Gastroesophageal sphincter (tissue), 4 donors: ENCODE results near the gene PACRG. TPM values are rescaled to one million over a fixed set of nuclear protein-coding genes. Genes with fewer than 3 reads are reported as not detected.

ENCODE experiments used
- ATAC-seq: fragments of 150-250 bp; one replicate; pipeline ENCODE4 v1.9.1; 2016; ENCODE audit warnings: mild to moderate bottlenecking, moderate library complexity
- H3K27ac ChIP-seq, 4 donors: fragments of 200-600 bp; sonication (generic) in 3 of 4; 1 replicate in 3 of 4; 2 replicates in 1 of 4; pipeline ENCODE4 v1.5.1; 2016 to 2019
- H3K27me3 ChIP-seq: fragments of 200-600 bp; sonication (generic); one replicate; pipeline ENCODE4 v1.5.1; 2019
- H3K36me3 ChIP-seq, 2 donors: fragments of 200-600 bp; sonication (generic); one replicate each; pipeline ENCODE4 v1.5.1; 2019; ENCODE audit warnings: control low read depth in 1 of 2
- H3K4me1 ChIP-seq, 3 donors: fragments of 200-600 bp; sonication (generic); 1 replicate in 2 of 3; 2 replicates in 1 of 3; pipeline ENCODE4 v1.5.1; 2016 to 2019; ENCODE audit warnings: control low read depth in 2 of 3
- H3K4me3 ChIP-seq, 2 donors: fragments of 200-600 bp; sonication (generic); one replicate each; pipeline ENCODE4 v1.5.1; 2019; ENCODE audit warnings: mild to moderate bottlenecking in 1 of 2, moderate library complexity in 1 of 2
- H3K9me3 ChIP-seq, 3 donors: fragments of 200-600 bp; sonication (generic); one replicate each; pipeline ENCODE4 v1.5.1; 2017 to 2019; ENCODE audit warnings: control low read depth in 2 of 3
- EP300 ChIP-seq: sonication (generic); formaldehyde crosslinking; IDR thresholded peaks from one replicate; pipeline ENCODE4 v1.6.1; 2017; ENCODE audit warnings: antibody characterized with exemption, mild to moderate bottlenecking
- POLR2A ChIP-seq, 2 donors: fragments of 450-650 bp; IDR thresholded peaks; one replicate each; pipeline ENCODE4 v1.6.1; 2017; ENCODE audit warnings: antibody characterized with exemption in 2 of 2, mild to moderate bottlenecking in 2 of 2, moderate library complexity in 1 of 2
- POLR2AphosphoS5 ChIP-seq: sonication (generic); formaldehyde crosslinking; IDR thresholded peaks from one replicate; pipeline ENCODE4 v1.6.1; 2017; ENCODE audit warnings: antibody characterized with exemption
- WGBS, 2 donors: methylation state at CpG; one replicate each; pipeline ENCODE4 v1.1.5; 2018; ENCODE audit warnings: low coverage in 1 of 2; 5-methylcytosine and 5-hydroxymethylcytosine counted together
- total RNA-seq, 4 donors: library from RNA; depleted of rRNA; stranded (reverse); fragments of >200 nt; gene quantifications; one replicate each; pipeline ENCODE4 v1.1.0, GENCODE V29; 2016
- TF ChIP-seq, protein P1 (sequence below), 4 experiments: fragments of 200-600 bp in 2 of 4; fragments of 450-650 bp in 2 of 4; sonication (generic) in 1 of 4; IDR thresholded peaks; one replicate each; pipeline ENCODE4 v1.5.1; 2017 to 2019; ENCODE audit warnings: antibody characterized with exemption in 4 of 4, mild to moderate bottlenecking in 2 of 4, moderate library complexity in 2 of 4

Gene PACRG
- total RNA-seq, 4 donors from 2014 or later = 1.0 to 7.0 TPM; not detected in 2

DNA sequence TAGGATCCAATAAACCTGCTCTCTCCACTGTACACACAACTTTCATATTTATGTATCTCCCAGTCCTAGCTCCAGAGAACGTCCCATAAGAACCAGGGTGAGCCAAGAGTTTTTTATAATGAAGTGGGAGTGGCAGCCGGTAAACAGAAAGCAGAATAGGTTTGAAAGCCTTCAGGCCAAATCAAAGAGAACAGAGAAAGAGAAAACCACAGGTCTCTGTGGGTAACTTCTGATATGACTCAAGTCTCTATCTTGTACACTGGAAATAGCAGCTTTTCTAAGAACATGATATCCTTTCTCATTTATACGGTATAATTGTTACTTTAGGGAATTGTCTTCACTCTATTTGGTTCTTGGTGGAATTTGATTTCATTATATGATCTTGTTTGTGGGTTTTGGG, 273.6 kb downstream of the PACRG start:
- no peaks in the 10 kb centered on the region for H3K9me3 ChIP-seq
- ATAC-seq = no peak
- H3K4me1 ChIP-seq = no peaks in the 10 kb centered on the region
- H3K27me3 ChIP-seq = no peaks in the 10 kb centered on the region
- no peaks in the 10 kb centered on the region for H3K36me3 ChIP-seq
- no peak overlapping the region for H3K4me3 ChIP-seq
- TF ChIP-seq, protein P1, sequence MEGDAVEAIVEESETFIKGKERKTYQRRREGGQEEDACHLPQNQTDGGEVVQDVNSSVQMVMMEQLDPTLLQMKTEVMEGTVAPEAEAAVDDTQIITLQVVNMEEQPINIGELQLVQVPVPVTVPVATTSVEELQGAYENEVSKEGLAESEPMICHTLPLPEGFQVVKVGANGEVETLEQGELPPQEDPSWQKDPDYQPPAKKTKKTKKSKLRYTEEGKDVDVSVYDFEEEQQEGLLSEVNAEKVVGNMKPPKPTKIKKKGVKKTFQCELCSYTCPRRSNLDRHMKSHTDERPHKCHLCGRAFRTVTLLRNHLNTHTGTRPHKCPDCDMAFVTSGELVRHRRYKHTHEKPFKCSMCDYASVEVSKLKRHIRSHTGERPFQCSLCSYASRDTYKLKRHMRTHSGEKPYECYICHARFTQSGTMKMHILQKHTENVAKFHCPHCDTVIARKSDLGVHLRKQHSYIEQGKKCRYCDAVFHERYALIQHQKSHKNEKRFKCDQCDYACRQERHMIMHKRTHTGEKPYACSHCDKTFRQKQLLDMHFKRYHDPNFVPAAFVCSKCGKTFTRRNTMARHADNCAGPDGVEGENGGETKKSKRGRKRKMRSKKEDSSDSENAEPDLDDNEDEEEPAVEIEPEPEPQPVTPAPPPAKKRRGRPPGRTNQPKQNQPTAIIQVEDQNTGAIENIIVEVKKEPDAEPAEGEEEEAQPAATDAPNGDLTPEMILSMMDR (IDR thresholded peaks at IDR 0.05) = no peak
- no peak for TF ChIP-seq EP300
- no peak for TF ChIP-seq POLR2A (IDR thresholded peaks at IDR 0.05)
- 72 to 74% methylated on average over 3 of the region's 3 CpGs for WGBS, 2 donors
- H3K27ac ChIP-seq = no peak overlapping the region

DNA sequence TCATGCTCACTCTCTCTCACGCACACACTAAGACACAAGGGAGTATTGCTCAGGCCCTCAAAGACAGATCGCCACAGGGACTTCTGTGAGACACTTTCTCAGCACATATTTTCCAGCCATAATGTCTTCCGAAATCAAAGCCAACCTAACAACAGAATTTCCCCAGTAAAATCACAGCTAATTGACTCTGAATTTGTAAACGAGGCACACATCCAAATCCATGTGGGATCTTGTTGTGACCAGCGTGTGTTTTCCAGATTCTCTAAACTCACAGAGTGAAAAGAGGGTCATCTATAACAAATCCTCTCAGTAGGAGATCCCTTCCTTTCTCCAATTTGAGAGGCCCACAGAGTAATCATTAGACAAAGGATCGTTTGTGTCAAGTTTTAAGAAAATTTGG, 280.4 kb downstream of the PACRG start:
- ATAC-seq = no peak
- H3K9me3 ChIP-seq = no peaks in the 10 kb centered on the region
- no peak overlapping the region for H3K4me3 ChIP-seq
- TF ChIP-seq, protein P1 (IDR thresholded peaks at IDR 0.05) = no peak
- TF ChIP-seq POLR2A (IDR thresholded peaks at IDR 0.05) (no peak), POLR2AphosphoS5 (no peak), EP300 (no peak)
- WGBS, 2 donors = 63 to 68% methylated on average over 5 of the region's 6 CpGs
- no peaks in the 10 kb centered on the region for H3K36me3 ChIP-seq
- H3K4me1 ChIP-seq = no peaks in the 10 kb centered on the region
- H3K27ac ChIP-seq = no peak overlapping the region
- no peaks in the 10 kb centered on the region for H3K27me3 ChIP-seq

DNA sequence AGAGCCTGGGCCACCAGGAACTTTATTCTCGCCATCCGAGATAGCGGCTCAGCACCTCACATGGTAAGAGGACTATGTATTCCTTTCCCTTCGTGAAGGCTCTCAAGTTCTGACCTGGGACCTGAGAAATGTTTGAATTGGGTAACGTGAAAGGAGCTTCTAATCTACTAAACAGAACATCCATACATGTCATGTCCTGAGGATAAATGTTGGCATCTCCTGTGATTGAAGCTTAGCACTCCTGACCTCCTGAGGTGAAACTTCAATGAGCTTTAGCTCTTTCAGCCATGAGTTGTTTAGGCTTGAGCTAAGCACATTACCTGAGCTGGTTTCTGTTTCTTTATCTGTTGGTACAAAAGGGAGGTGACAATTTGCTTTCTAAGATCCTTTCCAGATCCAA, 280.9 kb downstream of the PACRG start:
- no peak for ATAC-seq
- Histone ChIP-seq H3K27me3 (no peaks in the 10 kb centered on the region), H3K4me3 (no peak overlapping the region), H3K27ac (no peak overlapping the region), H3K4me1 (no peaks in the 10 kb centered on the region), H3K9me3 (no peaks in the 10 kb centered on the region), H3K36me3 (no peaks in the 10 kb centered on the region)
- WGBS, 2 donors = 69 to 100% methylated on average over 3 to 5 of the region's 5 CpGs
- TF ChIP-seq EP300 = no peak
- no peak for TF ChIP-seq POLR2A (IDR thresholded peaks at IDR 0.05)
- TF ChIP-seq, protein P1 (IDR thresholded peaks at IDR 0.05) = no peak
- no peak for TF ChIP-seq POLR2AphosphoS5

DNA sequence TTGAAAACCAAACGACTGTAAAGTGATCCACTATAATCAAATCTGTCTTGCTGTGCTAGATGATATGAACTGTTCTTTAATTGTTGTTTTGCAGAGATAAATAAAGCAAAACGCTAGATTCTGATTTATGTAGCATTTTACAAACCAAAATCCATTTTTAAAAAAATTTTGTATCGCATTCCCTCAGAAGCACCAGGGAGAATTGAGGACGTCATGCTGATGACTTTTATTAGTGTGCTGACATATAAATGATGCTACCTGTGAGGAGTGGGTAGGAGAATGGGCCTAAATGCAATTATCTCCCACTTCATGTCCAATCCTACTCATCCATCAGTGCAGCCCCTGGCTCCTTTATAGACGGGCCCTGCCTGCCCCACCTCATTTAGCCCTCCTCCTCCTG, 282.4 kb downstream of the PACRG start:
- Histone ChIP-seq H3K4me1 (no peaks in the 10 kb centered on the region), H3K27me3 (no peaks in the 10 kb centered on the region), H3K4me3 (no peak overlapping the region), H3K27ac (no peak overlapping the region), H3K36me3 (no peaks in the 10 kb centered on the region), H3K9me3 (no peaks in the 10 kb centered on the region)
- TF ChIP-seq, protein P1 (IDR thresholded peaks at IDR 0.05) = no peak
- TF ChIP-seq POLR2AphosphoS5 = no peak
- TF ChIP-seq EP300 = no peak
- TF ChIP-seq POLR2A (IDR thresholded peaks at IDR 0.05) = no peak
- no peak for ATAC-seq
- 66 to 69% methylated on average over 5 of the region's 5 CpGs for WGBS, 2 donors

DNA sequence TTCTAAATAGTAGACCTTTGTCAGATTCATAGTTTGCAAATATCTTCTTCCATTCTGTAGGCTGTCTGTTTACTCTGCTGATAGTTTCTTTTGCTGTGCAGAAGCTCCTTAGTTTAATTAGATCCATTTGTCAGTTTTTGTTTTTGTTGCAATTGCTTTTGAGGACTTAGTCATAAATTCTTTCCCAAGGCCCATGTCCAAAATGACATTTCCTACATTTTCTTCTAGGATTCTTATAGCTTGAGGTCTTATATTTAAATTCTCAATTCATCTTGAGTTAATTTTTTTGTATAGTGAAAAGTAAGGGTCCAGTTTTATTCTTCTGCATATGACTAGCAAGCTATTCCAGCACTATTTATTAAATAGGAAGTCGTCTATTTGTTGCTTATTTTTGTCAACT, 287.0 kb downstream of the PACRG start:
- H3K4me1 ChIP-seq = no peaks in the 10 kb centered on the region
- no peak for TF ChIP-seq POLR2AphosphoS5
- TF ChIP-seq, protein P1 (IDR thresholded peaks at IDR 0.05) = no peak
- TF ChIP-seq EP300 = no peak
- no peak for TF ChIP-seq POLR2A (IDR thresholded peaks at IDR 0.05)
- no peak for ATAC-seq
- H3K4me3 ChIP-seq = no peak overlapping the region
- H3K27ac ChIP-seq = no peak overlapping the region
- 69 to 78% methylated on average over 1 of the region's 1 CpG for WGBS, 2 donors
- H3K9me3 ChIP-seq = no peaks in the 10 kb centered on the region
- no peaks in the 10 kb centered on the region for H3K27me3 ChIP-seq
- H3K36me3 ChIP-seq = no peaks in the 10 kb centered on the region
